AG09319 (cell line): ENCODE data around the gene KCNK2.

ENCODE experiments used
- DNase-seq: peaks from one replicate; pipeline ENCODE4 v3.0.0-alpha.2; 2010; ENCODE audit warnings: low read depth; ENCODE audit errors: extremely low read depth
- CTCF ChIP-seq: IDR thresholded peaks from 2 replicates; pipeline ENCODE4 v1.5.1; 2011; ENCODE audit warnings: low read depth, mild to moderate bottlenecking, inconsistent platforms, low read length, moderate library complexity

KCNK2 gene

DNA sequence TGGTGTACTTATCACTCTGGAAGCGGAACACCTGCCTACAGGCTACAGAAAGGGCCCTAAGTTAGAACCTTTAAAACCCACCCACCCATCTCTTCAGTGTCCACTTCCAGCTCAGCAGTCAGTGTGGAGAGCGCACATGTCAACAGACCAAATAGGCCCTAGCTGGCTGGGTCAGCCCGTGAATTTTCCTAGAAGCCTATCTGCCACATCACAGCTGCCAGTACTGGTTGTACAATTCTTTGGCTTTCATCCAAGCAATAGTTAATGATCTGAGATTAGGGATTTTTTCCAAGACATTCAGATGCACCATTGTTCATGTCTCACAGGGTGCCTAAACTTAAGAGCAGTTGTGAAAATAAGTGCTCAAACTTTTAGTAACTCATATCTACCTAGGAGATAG, 197.1 kb downstream of the KCNK2 start:
- DNase-seq: no peak

GRCh38 chr1:215282557-215282956, 200.0 kb downstream of the KCNK2 start:
- DNase-seq: no peak
- no peak for TF ChIP-seq CTCF

More for the DNA sequence above, 197.1 kb downstream of the KCNK2 start:
- TF ChIP-seq CTCF: no peak

DNA sequence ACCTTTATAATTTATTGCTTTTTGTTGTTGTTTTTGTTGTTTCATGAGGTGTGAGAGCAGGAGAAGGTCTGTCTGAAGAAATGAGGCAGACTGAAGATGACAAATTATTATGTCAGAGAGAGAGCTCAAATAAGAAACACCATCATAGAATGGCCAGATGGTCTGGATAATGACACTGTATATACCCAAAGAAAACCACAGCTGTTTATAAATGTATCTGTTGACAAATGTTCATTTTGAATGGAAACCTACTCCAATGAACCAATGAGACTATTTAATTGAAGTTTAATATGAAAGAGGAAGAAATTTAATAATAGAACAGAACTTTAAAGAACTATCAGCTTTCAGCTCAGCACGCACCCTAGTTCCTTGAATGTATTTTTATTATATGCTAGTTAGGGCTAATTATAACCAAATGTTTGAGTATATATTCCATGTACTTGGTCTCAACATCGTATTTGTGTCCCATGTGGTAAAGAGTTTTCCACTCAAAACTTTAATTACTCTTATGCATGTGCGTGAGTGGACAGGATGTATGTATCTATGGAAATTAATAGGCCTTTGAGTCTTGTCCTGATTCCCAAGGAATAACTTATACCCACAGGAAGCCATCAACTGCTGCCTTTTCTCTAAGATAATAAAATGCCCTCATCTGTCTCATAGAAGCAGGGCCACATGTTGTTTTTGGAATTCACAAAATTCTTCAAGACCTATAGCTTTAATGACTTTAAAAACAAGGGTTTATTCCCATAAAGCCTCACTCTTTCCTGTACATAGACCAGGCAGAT, 202.7 kb downstream of the KCNK2 start:
- DNase-seq: no peak
- no peak for TF ChIP-seq CTCF
